ENCODE measurements around the gene SERPINB3. TPM values are rescaled to one million over a fixed set of nuclear protein-coding genes. Genes with fewer than 3 reads are reported as not detected.
A peak's percentile ranks its signal among the peaks of the same experiment; 100 is the strongest.
"Not testable (repeated sequence)": the region's sequence is repeated elsewhere in the genome, so short reads cannot be mapped to it uniquely, and the experiment has no call there.

SERPINB3 gene
- not detected in 2 replicates for total RNA-seq (2014; rRNA removed; shearing (Covaris generic))

GRCh38 chr18:63661750-63662149, at the start of gene SERPINB3:
SERPINB3 (minus strand) TSS chr18:63661893; CDS start chr18:63661216, 677 bp downstream.
- DNase-seq; H3K36me3 ChIP-seq (replicated peaks; ENCODE audit: control insufficient read depth, insufficient read depth, low read length): not testable (repeated sequence)

GRCh38 chr18:63708650-63709049, 47.0 kb upstream of the SERPINB3 start:
- no peaks in the 10 kb centered on the region for H3K27me3 ChIP-seq (ENCODE audit: control insufficient read depth, insufficient read depth, low read length)
- no peak for DNase-seq
- no peak overlapping the region for H3K4me3 ChIP-seq (ENCODE audit: insufficient read depth, low read depth, low read length)
- H3K36me3 ChIP-seq (replicated peaks; ENCODE audit: control insufficient read depth, insufficient read depth, low read length) = no peaks in the 10 kb centered on the region

More at GRCh38 chr18:63661750-63662149, at the start of gene SERPINB3:
- H3K27me3 ChIP-seq (ENCODE audit: control insufficient read depth, insufficient read depth, low read length); H3K4me3 ChIP-seq (ENCODE audit: insufficient read depth, low read depth, low read length): not testable (repeated sequence)

GRCh38 chr18:63707816-63708215, 46.1 kb upstream of the SERPINB3 start:
- no peaks in the 10 kb centered on the region for H3K27me3 ChIP-seq (ENCODE audit: control insufficient read depth, insufficient read depth, low read length)
- no peak overlapping the region for H3K4me3 ChIP-seq (ENCODE audit: insufficient read depth, low read depth, low read length)
- DNase-seq = no peak
- no peaks in the 10 kb centered on the region for H3K36me3 ChIP-seq (replicated peaks; ENCODE audit: control insufficient read depth, insufficient read depth, low read length)

GRCh38 chr18:63705401-63705800, 43.7 kb upstream of the SERPINB3 start:
- DNase-seq = no peak
- H3K27me3 ChIP-seq (ENCODE audit: control insufficient read depth, insufficient read depth, low read length) = no peaks in the 10 kb centered on the region
- no peak overlapping the region for H3K4me3 ChIP-seq (ENCODE audit: insufficient read depth, low read depth, low read length)
- no peaks in the 10 kb centered on the region for H3K36me3 ChIP-seq (replicated peaks; ENCODE audit: control insufficient read depth, insufficient read depth, low read length)

- no peak for DNase-seq
- Histone ChIP-seq H3K4me3 (ENCODE audit: insufficient read depth, low read depth, low read length) (no peak within 1 kb of the TSS), H3K36me3 (replicated peaks; ENCODE audit: control insufficient read depth, insufficient read depth, low read length) (no peaks in the 10 kb centered on the region), H3K27me3 (ENCODE audit: control insufficient read depth, insufficient read depth, low read length) (no peaks in the 10 kb centered on the region)
Measured at GRCh38 chr18:63702660-63703059, 41.0 kb upstream of the SERPINB3 start, which contains the start of gene SERPINB11. SERPINB11 (plus strand) TSS chr18:63702960; CDS start chr18:63710194, 7,234 bp downstream.

- Histone ChIP-seq H3K27me3 (ENCODE audit: control insufficient read depth, insufficient read depth, low read length) (no peaks in the 10 kb centered on the region), H3K36me3 (replicated peaks; ENCODE audit: control insufficient read depth, insufficient read depth, low read length) (no peaks in the 10 kb centered on the region), H3K4me3 (ENCODE audit: insufficient read depth, low read depth, low read length) (no peak overlapping the region)
- no peak for DNase-seq
Measured at GRCh38 chr18:63701952-63702351, 40.3 kb upstream of the SERPINB3 start.

GRCh38 chr18:63700501-63700900, 38.8 kb upstream of the SERPINB3 start:
- Histone ChIP-seq H3K36me3 (replicated peaks; ENCODE audit: control insufficient read depth, insufficient read depth, low read length) (no peaks in the 10 kb centered on the region), H3K4me3 (ENCODE audit: insufficient read depth, low read depth, low read length) (no peak overlapping the region), H3K27me3 (ENCODE audit: control insufficient read depth, insufficient read depth, low read length) (no peaks in the 10 kb centered on the region)
- no peak for DNase-seq

GRCh38 chr18:63697097-63697660, 35.5 kb upstream of the SERPINB3 start:
- DNase-seq = no peak
- Histone ChIP-seq H3K36me3 (replicated peaks; ENCODE audit: control insufficient read depth, insufficient read depth, low read length) (no peaks in the 10 kb centered on the region), H3K4me3 (ENCODE audit: insufficient read depth, low read depth, low read length) (no peak overlapping the region)

GRCh38 chr18:63689064-63689463, 27.4 kb upstream of the SERPINB3 start:
- no peaks in the 10 kb centered on the region for H3K27me3 ChIP-seq (ENCODE audit: control insufficient read depth, insufficient read depth, low read length)
- H3K4me3 ChIP-seq (ENCODE audit: insufficient read depth, low read depth, low read length) = no peak overlapping the region
- no peak for DNase-seq
- H3K36me3 ChIP-seq (replicated peaks; ENCODE audit: control insufficient read depth, insufficient read depth, low read length) = no peaks in the 10 kb centered on the region

More at GRCh38 chr18:63697097-63697660, 35.5 kb upstream of the SERPINB3 start:
- no peaks in the 10 kb centered on the region for H3K27me3 ChIP-seq (ENCODE audit: control insufficient read depth, insufficient read depth, low read length)

- Histone ChIP-seq H3K36me3 (replicated peaks; ENCODE audit: control insufficient read depth, insufficient read depth, low read length) (no peaks in the 10 kb centered on the region), H3K4me3 (ENCODE audit: insufficient read depth, low read depth, low read length) (no peak overlapping the region), H3K27me3 (ENCODE audit: control insufficient read depth, insufficient read depth, low read length) (no peaks in the 10 kb centered on the region)
- no peak for DNase-seq
Measured at GRCh38 chr18:63686871-63687270, 25.2 kb upstream of the SERPINB3 start.

GRCh38 chr18:63684718-63685117, 23.0 kb upstream of the SERPINB3 start:
- no peak for DNase-seq
- Histone ChIP-seq H3K27me3 (ENCODE audit: control insufficient read depth, insufficient read depth, low read length) (no peaks in the 10 kb centered on the region), H3K36me3 (replicated peaks; ENCODE audit: control insufficient read depth, insufficient read depth, low read length) (no peaks in the 10 kb centered on the region), H3K4me3 (ENCODE audit: insufficient read depth, low read depth, low read length) (no peak overlapping the region)

GRCh38 chr18:63683890-63684289, 22.2 kb upstream of the SERPINB3 start:
- no peaks in the 10 kb centered on the region for H3K27me3 ChIP-seq (ENCODE audit: control insufficient read depth, insufficient read depth, low read length)
- DNase-seq = no peak
- no peak overlapping the region for H3K4me3 ChIP-seq (ENCODE audit: insufficient read depth, low read depth, low read length)
- no peaks in the 10 kb centered on the region for H3K36me3 ChIP-seq (replicated peaks; ENCODE audit: control insufficient read depth, insufficient read depth, low read length)

GRCh38 chr18:63683152-63683551, 21.5 kb upstream of the SERPINB3 start:
- no peak overlapping the region for H3K4me3 ChIP-seq (ENCODE audit: insufficient read depth, low read depth, low read length)
- peak; percentile 2 for DNase-seq
- no peaks in the 10 kb centered on the region for H3K36me3 ChIP-seq (replicated peaks; ENCODE audit: control insufficient read depth, insufficient read depth, low read length)
- no peaks in the 10 kb centered on the region for H3K27me3 ChIP-seq (ENCODE audit: control insufficient read depth, insufficient read depth, low read length)

GRCh38 chr18:63681449-63682340, 20.0 kb upstream of the SERPINB3 start:
- H3K4me3 ChIP-seq (ENCODE audit: insufficient read depth, low read depth, low read length) = no peak overlapping the region
- H3K27me3 ChIP-seq (ENCODE audit: control insufficient read depth, insufficient read depth, low read length) = no peaks in the 10 kb centered on the region
- no peaks in the 10 kb centered on the region for H3K36me3 ChIP-seq (replicated peaks; ENCODE audit: control insufficient read depth, insufficient read depth, low read length)
- DNase-seq = no peak
